PFSK-1 (cell line): ENCODE measurements around the gene PGK2.

Source experiments
- FOXP2 ChIP-seq: optimal IDR thresholded peaks from 2 replicates; pipeline ENCODE3; 2011; ENCODE audit warnings: borderline replicate concordance, control low read depth, inconsistent platforms; ENCODE audit not compliant: insufficient read depth; ENCODE audit errors: extremely low read length, extremely low read depth
- POLR2AphosphoS5 ChIP-seq: IDR thresholded peaks from 2 replicates; pipeline ENCODE4 v1.6.1; 2012; ENCODE audit warnings: low read depth, mild to moderate bottlenecking, control low read depth, low read length, moderate library complexity
- REST ChIP-seq, 2 experiments: IDR thresholded peaks; 2 replicates each; pipeline versions ENCODE4 v1.6.1 to v1.8.0; 2011 to 2012; ENCODE audit warnings: low read depth in 2 of 2, low read length in 2 of 2, control low read depth in 1 of 2, inconsistent platforms in 1 of 2, mild to moderate bottlenecking in 1 of 2, moderate library complexity in 1 of 2; ENCODE audit not compliant: insufficient read depth in 1 of 2
- SIN3A ChIP-seq: IDR thresholded peaks from 2 replicates; pipeline ENCODE4 v1.6.1; 2012; ENCODE audit warnings: mild to moderate bottlenecking, low read length, moderate library complexity, borderline replicate concordance; ENCODE audit not compliant: insufficient read depth
- TAF1 ChIP-seq: IDR thresholded peaks from 2 replicates; pipeline ENCODE4 v1.6.1; 2012; ENCODE audit warnings: low read length, control low read depth, borderline replicate concordance; ENCODE audit not compliant: insufficient read depth

Gene PGK2

GRCh38 chr6:49739423-49739822 is 47.7 kb downstream of the PGK2 start:
- TF ChIP-seq TAF1 (no peak), SIN3A (no peak)

DNA sequence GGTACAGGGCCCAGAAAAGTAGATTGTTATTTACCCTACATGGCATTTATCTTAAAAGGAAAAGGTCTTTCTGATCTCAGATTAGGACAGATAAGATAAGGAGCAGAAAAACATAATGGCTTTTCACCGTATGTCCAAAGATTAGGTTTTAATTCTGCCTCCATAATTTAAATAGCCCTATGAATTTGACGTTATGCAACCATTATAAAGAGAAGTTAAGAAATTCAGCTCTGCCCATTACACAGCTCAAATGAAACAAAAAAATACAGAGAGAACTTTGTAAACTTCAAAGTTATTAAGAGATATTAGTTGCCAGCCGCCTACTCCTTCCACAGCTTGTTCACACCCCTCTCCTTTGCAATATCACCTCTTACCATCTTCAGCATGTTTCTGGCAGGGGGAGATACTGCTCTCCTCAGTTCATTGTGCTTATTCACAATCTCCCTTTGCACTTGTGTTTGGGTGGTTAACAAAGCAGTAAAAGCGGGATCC is 51.0 kb downstream of the PGK2 start:
- no peak for TF ChIP-seq REST (IDR thresholded peaks at IDR 0.05; ENCODE audit: insufficient read depth in 1 of 2, low read depth in 2 of 2, low read length in 2 of 2)
- no peak for TF ChIP-seq TAF1
- no peak for TF ChIP-seq SIN3A
- TF ChIP-seq FOXP2 = no peak
- no peak for TF ChIP-seq POLR2AphosphoS5
